Common myeloid progenitor, CD34-positive (primary cell): Measurements from ENCODE around the gene TMC5.

Experiments
- CTCF ChIA-PET: fragments of 350-600 bp; sonication (Branson Sonifier 250); formaldehyde crosslinking; loops from one replicate; lab custom pipeline; 2021; ENCODE audit warnings: antibody characterized with exemption; lab: Charles Lee
- POLR2A ChIA-PET: fragments of 350-600 bp; sonication (Branson Sonifier 250); formaldehyde crosslinking; loops from one replicate; lab custom pipeline; 2021; ENCODE audit warnings: antibody characterized with exemption; lab: Charles Lee
- DNase-seq, 3 donors: peaks; one replicate each; pipeline versions ENCODE4 v3.0.0 to v3.0.0-alpha.2; 2013
- H3K27ac ChIP-seq, 2 experiments: 1 replicate in 1 of 2; 2 replicates in 1 of 2; pipeline ENCODE4 v1.7.0; 2013; ENCODE audit warnings: inconsistent platforms in 2 of 2, low read length in 2 of 2, mild to moderate bottlenecking in 2 of 2, low read depth in 1 of 2, moderate library complexity in 1 of 2; ENCODE audit not compliant: severe bottlenecking in 2 of 2, insufficient read depth in 1 of 2, poor library complexity in 1 of 2
- H3K27me3 ChIP-seq, 5 experiments: replicated peaks in 2 of 5; 1 replicate in 3 of 5; 2 replicates in 2 of 5; pipeline versions ENCODE4 v1.6.1 to v1.7.0; 2013; ENCODE audit warnings: low read length in 4 of 5, mild to moderate bottlenecking in 2 of 5, moderate library complexity in 2 of 5, inconsistent platforms in 1 of 5; ENCODE audit not compliant: insufficient read depth in 5 of 5, control insufficient read depth in 4 of 5
- H3K36me3 ChIP-seq, 4 experiments: 1 replicate in 2 of 4; 2 replicates in 2 of 4; pipeline versions ENCODE4 v1.6.1 to v1.7.0; 2013; ENCODE audit warnings: low read length in 3 of 4, control low read depth in 1 of 4, mild to moderate bottlenecking in 1 of 4; ENCODE audit not compliant: control insufficient read depth in 4 of 4, insufficient read depth in 4 of 4
- H3K4me1 ChIP-seq, 4 experiments: 1 replicate in 3 of 4; 2 replicates in 1 of 4; pipeline versions ENCODE4 v1.6.1 to v1.7.1; 2013; ENCODE audit warnings: low read length in 3 of 4, mild to moderate bottlenecking in 3 of 4, control low read depth in 1 of 4, inconsistent platforms in 1 of 4, moderate library complexity in 1 of 4; ENCODE audit not compliant: control insufficient read depth in 4 of 4, insufficient read depth in 4 of 4; ENCODE audit errors: control extremely low read depth in 1 of 4
- H3K4me3 ChIP-seq, 7 experiments: 1 replicate in 4 of 7; 2 replicates in 3 of 7; pipeline versions ENCODE4 v1.5.1 to v1.7.0; 2013; ENCODE audit warnings: mild to moderate bottlenecking in 7 of 7, low read length in 6 of 7, moderate library complexity in 6 of 7, inconsistent platforms in 2 of 7, low read depth in 2 of 7, control low read depth in 1 of 7; ENCODE audit not compliant: insufficient read depth in 4 of 7, control insufficient read depth in 1 of 7; ENCODE audit errors: extremely low read depth in 1 of 7
- H3K9me3 ChIP-seq, 5 experiments: 1 replicate in 4 of 5; 2 replicates in 1 of 5; pipeline versions ENCODE4 v1.6.1 to v1.7.1; 2013; ENCODE audit warnings: low read length in 4 of 5, mild to moderate bottlenecking in 2 of 5, inconsistent platforms in 1 of 5, low read depth in 1 of 5, moderate library complexity in 1 of 5; ENCODE audit not compliant: control insufficient read depth in 4 of 5, insufficient read depth in 2 of 5; ENCODE audit errors: control extremely low read depth in 1 of 5
- WGBS: methylation state at CpG from one replicate; pipeline ENCODE4 v1.1.5; 2013; ENCODE audit not compliant: insufficient coverage; 5-methylcytosine and 5-hydroxymethylcytosine counted together

Gene TMC5

GRCh38 chr16:19524616-19525384, 107.1 kb downstream of the TMC5 start:
- DNase-seq: peak in 2 of 3 donors; percentile 46 to 61
- Histone ChIP-seq H3K9me3 (no peaks in the 10 kb centered on the region), H3K4me1 (peaks cover 16 to 43% (median 35%) of the 10 kb centered on the region in 4 experiments), H3K27me3 (no peaks in the 10 kb centered on the region), H3K27ac (peak overlapping the region; percentile 70 to 91), H3K36me3 (peaks cover 4 to 17% (median 10%) of the 10 kb centered on the region in 4 experiments), H3K4me3 (peak overlapping the region; percentile 91 to 99 (median 98))
- ChIA-PET POLR2A (interaction anchor here (1.9 kb wide), 1 partner anchor 31 kb away, joined by 11 read pairs; the partner anchor contains the start of gene VPS35L), CTCF (interaction anchor here (0.9 to 4.8 kb wide), 5 partner anchors 9 to 31 kb away, joined by 3 to 17 read pairs (median 5); partner anchors contain the start of gene VPS35L)
- WGBS: 2% methylated on average over 11 of the region's 19 CpGs

GRCh38 chr16:19525385-19525723, 107.7 kb downstream of the TMC5 start:
- H3K4me3 ChIP-seq: peak overlapping the region in 6 of 7 experiments; percentile 91 to 99 (median 97)
- no peak for DNase-seq
- ChIA-PET POLR2A (no interaction called here), CTCF (interaction anchor here (0.9 to 4.8 kb wide), 4 partner anchors 8 to 30 kb away, joined by 3 to 17 read pairs (median 6); partner anchors contain the start of gene VPS35L)
- H3K9me3 ChIP-seq: no peaks in the 10 kb centered on the region
- peaks cover 16 to 38% (median 31%) of the 10 kb centered on the region in 4 experiments for H3K4me1 ChIP-seq
- WGBS: no CpG with 5 or more reads among the region's 2 CpGs
- no peaks in the 10 kb centered on the region for H3K27me3 ChIP-seq
- H3K27ac ChIP-seq: peak overlapping the region in 1 of 2 experiments; percentile 91
- H3K36me3 ChIP-seq: peaks cover 4 to 21% (median 13%) of the 10 kb centered on the region in 4 experiments

- no peaks in the 10 kb centered on the region for H3K9me3 ChIP-seq
- no peak overlapping the region for H3K27ac ChIP-seq
- DNase-seq: no peak
- H3K4me1 ChIP-seq: peaks cover 11 to 28% (median 20%) of the 10 kb centered on the region in 4 experiments
- no peak overlapping the region for H3K4me3 ChIP-seq
- POLR2A ChIA-PET: no interaction called here
- H3K36me3 ChIP-seq: peaks cover 8 to 28% (median 17%) of the 10 kb centered on the region in 4 experiments
- no peaks in the 10 kb centered on the region for H3K27me3 ChIP-seq
- no CpG with 5 or more reads among the region's 1 CpG for WGBS
- CTCF ChIA-PET: interaction anchor here (4.8 kb wide), 1 partner anchor 12 kb away, joined by 17 read pairs; no protein-coding TSS in a partner anchor
These were observed 109.5 kb downstream of the TMC5 start for GRCh38 chr16:19527161-19527560.

GRCh38 chr16:19528666-19529065, 111.0 kb downstream of the TMC5 start:
- H3K27ac ChIP-seq: no peak overlapping the region
- H3K9me3 ChIP-seq: no peaks in the 10 kb centered on the region
- 97% methylated on average over 3 of the region's 3 CpGs for WGBS
- peaks cover 8 to 43% (median 25%) of the 10 kb centered on the region in 4 experiments for H3K36me3 ChIP-seq
- DNase-seq: no peak
- H3K4me1 ChIP-seq: peaks cover 8 to 17% (median 11%) of the 10 kb centered on the region in 4 experiments
- ChIA-PET CTCF (no interaction called here), POLR2A (no interaction called here)
- no peak overlapping the region for H3K4me3 ChIP-seq
- H3K27me3 ChIP-seq: no peaks in the 10 kb centered on the region

GRCh38 chr16:19532601-19533000, 114.9 kb downstream of the TMC5 start:
- ChIA-PET CTCF (no interaction called here), POLR2A (no interaction called here)
- Histone ChIP-seq H3K4me1 (no peaks in the 10 kb centered on the region), H3K36me3 (peaks cover 15 to 64% (median 46%) of the 10 kb centered on the region in 4 experiments), H3K4me3 (no peak overlapping the region), H3K9me3 (no peaks in the 10 kb centered on the region), H3K27ac (no peak overlapping the region), H3K27me3 (no peaks in the 10 kb centered on the region)
- no CpG with 5 or more reads among the region's 1 CpG for WGBS
- DNase-seq: no peak

GRCh38 chr16:19540241-19540970, 122.7 kb downstream of the TMC5 start:
- H3K4me1 ChIP-seq: no peaks in the 10 kb centered on the region
- ChIA-PET CTCF (interaction anchor here (1.4 to 5.8 kb wide), 3 partner anchors 13 to 19 kb away, joined by 3 to 27 read pairs (median 17); partner anchors contain the start of genes CCP110 and VPS35L), POLR2A (interaction anchor here (1.2 kb wide), 1 partner anchor 11 kb away, joined by 3 read pairs; no protein-coding TSS in a partner anchor)
- DNase-seq: no peak
- no peak overlapping the region for H3K4me3 ChIP-seq
- no peak overlapping the region for H3K27ac ChIP-seq
- 83% methylated on average over 1 of the region's 6 CpGs for WGBS
- peaks cover 35 to 76% (median 54%) of the 10 kb centered on the region in 4 experiments for H3K36me3 ChIP-seq
- H3K9me3 ChIP-seq: peaks cover 0 to 3% (median 1%) of the 10 kb centered on the region in 5 experiments
- H3K27me3 ChIP-seq: no peaks in the 10 kb centered on the region
